NB4 (cell line): Measurements from ENCODE around the gene ST8SIA2.

Experiments used
- CTCF ChIP-seq: IDR thresholded peaks from one replicate; pipeline ENCODE4 v1.5.1; 2012; ENCODE audit warnings: low read depth, low read length
- POLR2A ChIP-seq: IDR thresholded peaks from 2 replicates; pipeline ENCODE4 v1.6.1; 2011; ENCODE audit warnings: mild to moderate bottlenecking; ENCODE audit not compliant: insufficient read length; ENCODE audit errors: extremely low read depth
- TF ChIP-seq, protein P1 (sequence below): IDR thresholded peaks from 2 replicates; pipeline ENCODE4 v1.6.1; 2011; ENCODE audit warnings: low read depth, low read length

GRCh38 chr15:92471288-92471687 is 77.6 kb downstream of the ST8SIA2 start:
- TF ChIP-seq CTCF (no peak), POLR2A (no peak)
- TF ChIP-seq, protein P1, sequence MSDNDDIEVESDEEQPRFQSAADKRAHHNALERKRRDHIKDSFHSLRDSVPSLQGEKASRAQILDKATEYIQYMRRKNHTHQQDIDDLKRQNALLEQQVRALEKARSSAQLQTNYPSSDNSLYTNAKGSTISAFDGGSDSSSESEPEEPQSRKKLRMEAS = no peak
